Uterus (tissue), 2 donors: ENCODE data around the gene SELP.

Experiments used
- POLR2A ChIP-seq, 2 donors: fragments of 450-650 bp; IDR thresholded peaks; one replicate each; pipeline ENCODE4 v1.6.1; 2016; ENCODE audit warnings: antibody characterized with exemption in 2 of 2, mild to moderate bottlenecking in 1 of 2, moderate library complexity in 1 of 2
- TF ChIP-seq, protein P1 (sequence below), 4 experiments: fragments of 200-600 bp in 2 of 4; fragments of 450-650 bp in 2 of 4; sonication (generic) in 2 of 4; IDR thresholded peaks; one replicate each; pipeline ENCODE4 v1.5.1; 2016 to 2019; ENCODE audit warnings: antibody characterized with exemption in 4 of 4, mild to moderate bottlenecking in 2 of 4, moderate library complexity in 1 of 4

DNA sequence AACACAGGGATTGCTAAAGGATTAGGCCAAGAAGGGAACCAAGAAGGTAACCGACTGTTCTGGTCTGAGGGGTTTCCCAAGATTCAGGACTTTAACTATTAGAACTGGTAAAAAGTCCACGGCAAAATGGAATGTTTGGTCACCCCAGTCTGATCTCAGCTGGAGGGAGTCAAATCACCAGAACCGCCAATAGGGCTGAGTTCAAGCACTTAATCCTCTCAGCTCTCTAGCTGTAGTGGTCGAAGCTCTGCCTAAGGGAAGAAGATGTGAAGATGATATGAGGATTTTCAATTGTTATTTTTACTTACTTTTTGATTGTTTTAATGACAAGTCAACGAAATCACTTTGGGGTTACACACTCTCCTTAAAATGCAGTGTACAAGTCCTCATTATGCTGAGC, 72.8 kb downstream of the SELP start:
- TF ChIP-seq, protein P1, sequence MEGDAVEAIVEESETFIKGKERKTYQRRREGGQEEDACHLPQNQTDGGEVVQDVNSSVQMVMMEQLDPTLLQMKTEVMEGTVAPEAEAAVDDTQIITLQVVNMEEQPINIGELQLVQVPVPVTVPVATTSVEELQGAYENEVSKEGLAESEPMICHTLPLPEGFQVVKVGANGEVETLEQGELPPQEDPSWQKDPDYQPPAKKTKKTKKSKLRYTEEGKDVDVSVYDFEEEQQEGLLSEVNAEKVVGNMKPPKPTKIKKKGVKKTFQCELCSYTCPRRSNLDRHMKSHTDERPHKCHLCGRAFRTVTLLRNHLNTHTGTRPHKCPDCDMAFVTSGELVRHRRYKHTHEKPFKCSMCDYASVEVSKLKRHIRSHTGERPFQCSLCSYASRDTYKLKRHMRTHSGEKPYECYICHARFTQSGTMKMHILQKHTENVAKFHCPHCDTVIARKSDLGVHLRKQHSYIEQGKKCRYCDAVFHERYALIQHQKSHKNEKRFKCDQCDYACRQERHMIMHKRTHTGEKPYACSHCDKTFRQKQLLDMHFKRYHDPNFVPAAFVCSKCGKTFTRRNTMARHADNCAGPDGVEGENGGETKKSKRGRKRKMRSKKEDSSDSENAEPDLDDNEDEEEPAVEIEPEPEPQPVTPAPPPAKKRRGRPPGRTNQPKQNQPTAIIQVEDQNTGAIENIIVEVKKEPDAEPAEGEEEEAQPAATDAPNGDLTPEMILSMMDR (IDR thresholded peaks at IDR 0.05) = no peak
- no peak for TF ChIP-seq POLR2A (IDR thresholded peaks at IDR 0.05)
